ENCODE data around the gene LRRC3B.

DNA sequence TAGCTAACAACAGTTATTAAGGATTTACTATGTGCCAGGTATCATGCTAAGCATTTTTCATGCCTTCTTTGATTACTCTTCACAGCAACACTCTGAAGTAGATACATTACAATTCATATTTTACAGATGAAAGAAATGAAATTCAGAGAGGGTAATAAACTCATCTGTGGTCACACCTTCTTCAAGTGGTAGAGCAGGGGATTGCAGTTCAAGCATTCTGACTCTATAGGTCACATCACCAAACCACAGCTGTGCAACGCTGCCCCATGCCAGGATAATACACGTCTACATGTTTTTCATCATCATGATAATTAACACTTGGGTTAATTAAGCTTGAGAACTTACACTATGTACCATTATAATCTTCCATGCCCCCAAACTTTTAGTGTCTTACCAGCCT is 98.5 kb downstream of the LRRC3B start:
- TF ChIP-seq ZFP30 (CRISPR knock-in tag; IDR thresholded peaks at IDR 0.05) (no peak), ARNTL (CRISPR knock-in tag; IDR thresholded peaks at IDR 0.05; ENCODE audit: borderline replicate concordance, low read depth) (no peak), ZFP3 (CRISPR knock-in tag; IDR thresholded peaks at IDR 0.05) (no peak), TCF4 (CRISPR knock-in tag; IDR thresholded peaks at IDR 0.05; ENCODE audit: borderline replicate concordance) (no peak), GLIS3 (CRISPR knock-in tag; IDR thresholded peaks at IDR 0.05) (no peak), RARB (CRISPR knock-in tag; IDR thresholded peaks at IDR 0.05) (no peak), ZNF70 (CRISPR knock-in tag; IDR thresholded peaks at IDR 0.05) (no peak), OSR1 (CRISPR knock-in tag; IDR thresholded peaks at IDR 0.05) (no peak), PPARA (CRISPR knock-in tag; IDR thresholded peaks at IDR 0.05; ENCODE audit: borderline replicate concordance) (no peak), ZNF565 (CRISPR knock-in tag; conservative IDR thresholded peaks at IDR 0.05; ENCODE audit: low read depth) (no peak)
- TF ChIP-seq, protein P1, sequence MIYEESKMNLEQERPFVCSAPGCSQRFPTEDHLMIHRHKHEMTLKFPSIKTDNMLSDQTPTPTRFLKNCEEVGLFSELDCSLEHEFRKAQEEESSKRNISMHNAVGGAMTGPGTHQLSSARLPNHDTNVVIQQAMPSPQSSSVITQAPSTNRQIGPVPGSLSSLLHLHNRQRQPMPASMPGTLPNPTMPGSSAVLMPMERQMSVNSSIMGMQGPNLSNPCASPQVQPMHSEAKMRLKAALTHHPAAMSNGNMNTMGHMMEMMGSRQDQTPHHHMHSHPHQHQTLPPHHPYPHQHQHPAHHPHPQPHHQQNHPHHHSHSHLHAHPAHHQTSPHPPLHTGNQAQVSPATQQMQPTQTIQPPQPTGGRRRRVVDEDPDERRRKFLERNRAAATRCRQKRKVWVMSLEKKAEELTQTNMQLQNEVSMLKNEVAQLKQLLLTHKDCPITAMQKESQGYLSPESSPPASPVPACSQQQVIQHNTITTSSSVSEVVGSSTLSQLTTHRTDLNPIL (CRISPR knock-in tag; IDR thresholded peaks at IDR 0.05; ENCODE audit: low read depth): no peak
- TF ChIP-seq, protein P2, sequence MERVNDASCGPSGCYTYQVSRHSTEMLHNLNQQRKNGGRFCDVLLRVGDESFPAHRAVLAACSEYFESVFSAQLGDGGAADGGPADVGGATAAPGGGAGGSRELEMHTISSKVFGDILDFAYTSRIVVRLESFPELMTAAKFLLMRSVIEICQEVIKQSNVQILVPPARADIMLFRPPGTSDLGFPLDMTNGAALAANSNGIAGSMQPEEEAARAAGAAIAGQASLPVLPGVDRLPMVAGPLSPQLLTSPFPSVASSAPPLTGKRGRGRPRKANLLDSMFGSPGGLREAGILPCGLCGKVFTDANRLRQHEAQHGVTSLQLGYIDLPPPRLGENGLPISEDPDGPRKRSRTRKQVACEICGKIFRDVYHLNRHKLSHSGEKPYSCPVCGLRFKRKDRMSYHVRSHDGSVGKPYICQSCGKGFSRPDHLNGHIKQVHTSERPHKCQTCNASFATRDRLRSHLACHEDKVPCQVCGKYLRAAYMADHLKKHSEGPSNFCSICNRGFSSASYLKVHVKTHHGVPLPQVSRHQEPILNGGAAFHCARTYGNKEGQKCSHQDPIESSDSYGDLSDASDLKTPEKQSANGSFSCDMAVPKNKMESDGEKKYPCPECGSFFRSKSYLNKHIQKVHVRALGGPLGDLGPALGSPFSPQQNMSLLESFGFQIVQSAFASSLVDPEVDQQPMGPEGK (CRISPR knock-in tag; IDR thresholded peaks at IDR 0.05; ENCODE audit: borderline replicate concordance): no peak
- TF ChIP-seq, protein P3, sequence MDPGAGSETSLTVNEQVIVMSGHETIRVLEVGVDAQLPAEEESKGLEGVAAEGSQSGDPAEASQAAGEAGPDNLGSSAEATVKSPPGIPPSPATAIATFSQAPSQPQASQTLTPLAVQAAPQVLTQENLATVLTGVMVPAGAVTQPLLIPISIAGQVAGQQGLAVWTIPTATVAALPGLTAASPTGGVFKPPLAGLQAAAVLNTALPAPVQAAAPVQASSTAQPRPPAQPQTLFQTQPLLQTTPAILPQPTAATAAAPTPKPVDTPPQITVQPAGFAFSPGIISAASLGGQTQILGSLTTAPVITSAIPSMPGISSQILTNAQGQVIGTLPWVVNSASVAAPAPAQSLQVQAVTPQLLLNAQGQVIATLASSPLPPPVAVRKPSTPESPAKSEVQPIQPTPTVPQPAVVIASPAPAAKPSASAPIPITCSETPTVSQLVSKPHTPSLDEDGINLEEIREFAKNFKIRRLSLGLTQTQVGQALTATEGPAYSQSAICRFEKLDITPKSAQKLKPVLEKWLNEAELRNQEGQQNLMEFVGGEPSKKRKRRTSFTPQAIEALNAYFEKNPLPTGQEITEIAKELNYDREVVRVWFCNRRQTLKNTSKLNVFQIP (CRISPR knock-in tag; IDR thresholded peaks at IDR 0.05; ENCODE audit: borderline replicate concordance, low read depth): no peak
- TF ChIP-seq, protein P4, sequence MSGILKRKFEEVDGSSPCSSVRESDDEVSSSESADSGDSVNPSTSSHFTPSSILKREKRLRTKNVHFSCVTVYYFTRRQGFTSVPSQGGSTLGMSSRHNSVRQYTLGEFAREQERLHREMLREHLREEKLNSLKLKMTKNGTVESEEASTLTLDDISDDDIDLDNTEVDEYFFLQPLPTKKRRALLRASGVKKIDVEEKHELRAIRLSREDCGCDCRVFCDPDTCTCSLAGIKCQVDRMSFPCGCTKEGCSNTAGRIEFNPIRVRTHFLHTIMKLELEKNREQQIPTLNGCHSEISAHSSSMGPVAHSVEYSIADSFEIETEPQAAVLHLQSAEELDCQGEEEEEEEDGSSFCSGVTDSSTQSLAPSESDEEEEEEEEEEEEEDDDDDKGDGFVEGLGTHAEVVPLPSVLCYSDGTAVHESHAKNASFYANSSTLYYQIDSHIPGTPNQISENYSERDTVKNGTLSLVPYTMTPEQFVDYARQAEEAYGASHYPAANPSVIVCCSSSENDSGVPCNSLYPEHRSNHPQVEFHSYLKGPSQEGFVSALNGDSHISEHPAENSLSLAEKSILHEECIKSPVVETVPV (CRISPR knock-in tag; IDR thresholded peaks at IDR 0.05): no peak

All from SK-N-SH treated with all-trans-retinoic acid at 6 μM for 48 hours (cell line).